ENCODE results near the gene GRIA2. TPM values are rescaled to one million over a fixed set of nuclear protein-coding genes. Genes with fewer than 3 reads are reported as not detected.

Gene GRIA2
- total RNA-seq, result not detected in 2 replicates

DNA sequence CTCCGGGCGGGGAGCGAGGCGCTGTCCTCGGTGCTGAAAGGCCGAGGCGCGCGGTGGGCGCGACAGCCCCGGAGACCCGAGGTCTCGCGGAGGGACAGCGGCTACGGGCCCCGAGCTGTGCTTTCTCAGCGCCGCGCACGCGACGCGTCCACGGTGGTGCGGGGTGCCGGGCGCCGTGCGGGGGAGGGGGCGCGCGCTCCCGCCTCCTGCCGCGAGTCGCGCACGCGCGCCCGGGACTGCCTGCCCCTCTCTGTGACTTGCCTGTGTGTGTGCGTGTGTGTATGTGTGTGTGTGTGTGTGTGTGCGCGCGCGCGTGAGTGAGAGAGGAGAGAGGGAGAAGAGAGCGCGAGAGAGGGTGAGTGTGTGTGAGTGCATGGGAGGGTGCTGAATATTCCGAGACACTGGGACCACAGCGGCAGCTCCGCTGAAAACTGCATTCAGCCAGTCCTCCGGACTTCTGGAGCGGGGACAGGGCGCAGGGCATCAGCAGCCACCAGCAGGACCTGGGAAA, at the start of gene GRIA2:
Gene GRIA2, plus strand, starts transcription at position 358 of the 511 bp plus-strand sequence. CDS start 315 bp downstream, outside the sequence.

Other genes starting within 250 kb of the GRIA2 start
- 19.8 and 20.6 TPM in 2 replicates for gene PDGFC, start 248.9 kb upstream of the GRIA2 start, total RNA-seq
- 0.42 and 0.78 TPM in 2 replicates for gene GLRB, start 144.6 kb upstream of the GRIA2 start, total RNA-seq

All from airway epithelial cell (primary cell).